ENCODE measurements around the gene TBX1. TPM values are rescaled to one million over a fixed set of nuclear protein-coding genes. Genes with fewer than 3 reads are reported as not detected.

TBX1 gene
- total RNA-seq, 1 donor, result not detected

DNA sequence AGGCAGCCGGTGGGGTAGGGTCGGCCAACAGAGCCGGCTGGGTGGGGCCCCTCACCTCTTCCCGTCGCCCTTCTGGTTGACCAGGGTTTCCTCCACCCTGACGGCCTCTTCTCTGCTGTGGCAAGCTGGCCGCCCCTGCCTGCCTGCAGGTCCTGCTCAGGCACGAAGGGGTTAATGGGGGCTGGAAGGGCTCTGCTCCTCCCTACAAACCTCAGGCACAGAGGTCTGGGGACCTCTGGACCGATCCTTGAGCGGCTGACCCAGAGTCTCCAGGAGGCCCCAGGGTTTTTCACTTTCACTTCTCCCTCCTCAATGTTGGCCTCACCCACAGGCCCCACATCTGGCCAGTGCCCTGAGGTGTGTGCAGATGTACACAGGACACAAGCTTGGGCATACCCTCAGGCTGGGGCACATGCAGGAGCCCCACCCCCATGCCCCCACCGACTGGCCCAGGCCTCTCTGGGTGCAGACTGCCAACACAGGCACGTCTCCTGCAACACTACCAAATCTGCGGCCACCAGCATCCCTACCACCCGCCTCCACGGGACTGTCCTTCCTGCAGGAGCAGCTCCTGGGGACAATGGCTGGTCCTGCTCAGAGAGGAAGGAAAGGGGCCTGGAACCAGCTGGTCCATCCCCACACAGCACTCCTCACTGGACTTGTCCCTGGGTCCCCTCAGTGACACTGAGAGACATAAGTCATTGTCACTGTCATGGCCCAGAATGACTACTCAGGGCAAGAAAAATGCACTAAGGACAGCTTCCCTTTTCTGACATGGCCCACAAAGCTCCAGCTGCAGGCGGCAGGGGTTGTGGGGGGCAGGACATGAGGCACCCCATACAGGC is 3.2 kb upstream of the TBX1 start:
- Histone ChIP-seq H3K4me1 (ENCODE audit: insufficient read depth, low read length) (no peaks in the 10 kb centered on the region), H3K79me2 (ENCODE audit: insufficient read depth, low read length) (no peaks in the 10 kb centered on the region), H3K4me3 (ENCODE audit: insufficient read depth, low read length) (no peak overlapping the region), H3K36me3 (ENCODE audit: insufficient read depth, low read length) (no peaks in the 10 kb centered on the region), H2AFZ (ENCODE audit: low read length) (no peak overlapping the region), H3K9me3 (ENCODE audit: low read depth, low read length) (no peaks in the 10 kb centered on the region), H3K27ac (ENCODE audit: low read depth, low read length) (no peak overlapping the region), H3K4me2 (ENCODE audit: insufficient read depth, low read length) (peak overlapping the region; percentile 43), H4K20me1 (ENCODE audit: insufficient read depth, low read length) (no peaks in the 10 kb centered on the region), H3K27me3 (ENCODE audit: insufficient read depth, low read length) (peaks cover 82% of the 10 kb centered on the region)
- TF ChIP-seq, protein P1, sequence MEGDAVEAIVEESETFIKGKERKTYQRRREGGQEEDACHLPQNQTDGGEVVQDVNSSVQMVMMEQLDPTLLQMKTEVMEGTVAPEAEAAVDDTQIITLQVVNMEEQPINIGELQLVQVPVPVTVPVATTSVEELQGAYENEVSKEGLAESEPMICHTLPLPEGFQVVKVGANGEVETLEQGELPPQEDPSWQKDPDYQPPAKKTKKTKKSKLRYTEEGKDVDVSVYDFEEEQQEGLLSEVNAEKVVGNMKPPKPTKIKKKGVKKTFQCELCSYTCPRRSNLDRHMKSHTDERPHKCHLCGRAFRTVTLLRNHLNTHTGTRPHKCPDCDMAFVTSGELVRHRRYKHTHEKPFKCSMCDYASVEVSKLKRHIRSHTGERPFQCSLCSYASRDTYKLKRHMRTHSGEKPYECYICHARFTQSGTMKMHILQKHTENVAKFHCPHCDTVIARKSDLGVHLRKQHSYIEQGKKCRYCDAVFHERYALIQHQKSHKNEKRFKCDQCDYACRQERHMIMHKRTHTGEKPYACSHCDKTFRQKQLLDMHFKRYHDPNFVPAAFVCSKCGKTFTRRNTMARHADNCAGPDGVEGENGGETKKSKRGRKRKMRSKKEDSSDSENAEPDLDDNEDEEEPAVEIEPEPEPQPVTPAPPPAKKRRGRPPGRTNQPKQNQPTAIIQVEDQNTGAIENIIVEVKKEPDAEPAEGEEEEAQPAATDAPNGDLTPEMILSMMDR (IDR thresholded peaks at IDR 0.05; ENCODE audit: extremely low read depth, low read depth, low read length), result no peak
- DNase-seq (ENCODE audit: insufficient read length, low spot score, missing footprints), result no peak

DNA sequence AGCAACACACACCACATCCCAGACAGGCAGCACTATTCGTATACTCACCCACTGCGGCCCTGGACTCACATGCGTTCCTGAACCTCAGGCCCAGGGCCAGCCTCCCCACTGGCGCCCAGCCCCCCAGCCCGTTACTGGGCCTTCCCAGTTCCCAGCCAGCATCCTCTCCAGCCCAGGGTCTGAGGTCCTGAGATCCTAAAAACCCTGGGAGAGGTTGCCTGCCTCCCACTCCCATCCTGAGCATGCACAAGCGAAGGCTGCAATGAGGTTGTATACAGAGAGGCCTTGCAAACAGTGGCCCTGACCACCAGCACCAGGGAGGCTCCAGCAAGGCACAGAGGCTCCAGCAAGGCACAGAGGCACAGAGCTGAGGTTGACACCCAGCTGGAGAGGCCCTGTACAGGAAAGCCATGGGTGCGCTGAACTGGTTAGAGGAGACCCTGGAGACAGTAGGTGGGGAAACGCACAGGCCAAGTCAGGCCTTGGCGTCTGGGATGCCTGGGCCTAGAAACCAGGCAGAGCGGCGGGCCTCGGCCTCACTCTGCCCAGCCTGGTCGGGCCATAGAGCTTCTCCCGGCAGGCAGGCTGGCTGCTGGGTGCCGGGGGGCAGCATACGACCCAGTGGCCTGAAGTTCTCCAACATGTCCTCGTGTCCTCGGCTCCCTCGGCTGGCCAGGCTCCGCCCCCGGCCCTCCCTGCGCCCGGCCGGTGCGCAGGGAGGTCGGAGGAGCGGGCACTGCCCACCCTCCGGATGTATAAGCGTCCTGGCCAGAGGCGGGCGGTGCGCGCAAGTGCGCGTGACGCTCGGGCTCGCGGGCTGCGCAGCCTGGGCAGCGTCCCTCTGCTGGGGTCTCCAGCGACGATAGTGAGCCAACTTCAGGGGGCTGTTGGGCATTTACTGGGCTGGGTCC is 2.3 kb upstream of the TBX1 start:
- peak; percentile 92 for DNase-seq (ENCODE audit: insufficient read length, low spot score, missing footprints)
- Histone ChIP-seq H3K79me2 (ENCODE audit: insufficient read depth, low read length) (no peaks in the 10 kb centered on the region), H3K36me3 (ENCODE audit: insufficient read depth, low read length) (no peaks in the 10 kb centered on the region), H3K9me3 (ENCODE audit: low read depth, low read length) (no peaks in the 10 kb centered on the region), H4K20me1 (ENCODE audit: insufficient read depth, low read length) (no peaks in the 10 kb centered on the region), H2AFZ (ENCODE audit: low read length) (no peak overlapping the region), H3K4me1 (ENCODE audit: insufficient read depth, low read length) (no peaks in the 10 kb centered on the region), H3K27ac (ENCODE audit: low read depth, low read length) (no peak overlapping the region), H3K4me3 (ENCODE audit: insufficient read depth, low read length) (no peak overlapping the region), H3K4me2 (ENCODE audit: insufficient read depth, low read length) (no peak overlapping the region), H3K27me3 (ENCODE audit: insufficient read depth, low read length) (peaks cover 77% of the 10 kb centered on the region)
- TF ChIP-seq, protein P1 (IDR thresholded peaks at IDR 0.05; ENCODE audit: extremely low read depth, low read depth, low read length), result no peak

DNA sequence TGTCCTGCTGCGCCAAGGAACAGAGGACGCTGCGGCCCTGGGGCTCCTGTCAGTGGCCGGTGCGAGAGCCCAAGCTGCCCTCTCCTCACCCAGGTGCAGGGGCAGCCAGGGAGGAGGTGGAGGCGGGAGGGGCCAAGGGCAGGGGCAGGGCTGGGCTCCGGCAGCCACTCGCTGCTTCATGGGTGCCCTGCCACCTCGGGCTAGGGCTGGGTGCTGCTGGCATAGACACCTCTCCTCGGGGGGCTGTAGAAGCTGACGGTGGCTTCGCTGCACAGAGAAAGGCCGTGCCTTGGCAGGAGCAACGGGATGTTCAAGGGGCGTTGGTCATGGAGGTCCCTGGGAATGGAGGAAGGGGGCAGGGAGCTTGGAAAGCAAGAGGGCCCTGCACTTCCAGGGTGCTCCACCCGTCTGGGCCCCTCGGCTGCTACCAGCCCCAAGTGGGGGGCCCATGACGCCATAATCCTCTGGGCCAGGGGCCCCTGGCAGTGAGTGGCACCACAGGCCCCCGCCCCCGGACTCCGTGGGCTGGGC is 1.6 kb upstream of the TBX1 start:
- no peaks in the 10 kb centered on the region for H3K4me1 ChIP-seq (ENCODE audit: insufficient read depth, low read length)
- H3K27ac ChIP-seq (ENCODE audit: low read depth, low read length), result no peak overlapping the region
- DNase-seq (ENCODE audit: insufficient read length, low spot score, missing footprints), result no peak
- TF ChIP-seq, protein P1 (IDR thresholded peaks at IDR 0.05; ENCODE audit: extremely low read depth, low read depth, low read length), result no peak
- H3K9me3 ChIP-seq (ENCODE audit: low read depth, low read length), result no peaks in the 10 kb centered on the region
- H3K79me2 ChIP-seq (ENCODE audit: insufficient read depth, low read length), result no peaks in the 10 kb centered on the region
- H3K36me3 ChIP-seq (ENCODE audit: insufficient read depth, low read length), result no peaks in the 10 kb centered on the region
- H2AFZ ChIP-seq (ENCODE audit: low read length), result no peak overlapping the region
- no peak overlapping the region for H3K4me3 ChIP-seq (ENCODE audit: insufficient read depth, low read length)
- peaks cover 72% of the 10 kb centered on the region for H3K27me3 ChIP-seq (ENCODE audit: insufficient read depth, low read length)
- no peak overlapping the region for H3K4me2 ChIP-seq (ENCODE audit: insufficient read depth, low read length)
- no peaks in the 10 kb centered on the region for H4K20me1 ChIP-seq (ENCODE audit: insufficient read depth, low read length)
